Measurements from ENCODE around the gene GAS2L3. TPM values are rescaled to one million over a fixed set of nuclear protein-coding genes. Genes with fewer than 3 reads are reported as not detected.
"Not testable (repeated sequence)": the region's sequence is repeated elsewhere in the genome, so short reads cannot be mapped to it uniquely, and the experiment has no call there.

The GAS2L3 gene
- total RNA-seq, 2 experiments from 2014 or later, result 4.4 to 6.5 TPM

- Mint-ChIP-seq H3K4me1 (no peaks in the 10 kb centered on the region), H3K36me3 (ENCODE audit: low read depth) (no peaks in the 10 kb centered on the region), H3K27me3 (no peaks in the 10 kb centered on the region), H3K9me3 (peaks cover 4% of the 10 kb centered on the region), H3K27ac (no peak overlapping the region), H3K4me3 (no peak overlapping the region)
- POLR2A ChIA-PET, result no interaction called here
- DNase-seq, result no peak
- CTCF ChIA-PET, result no interaction called here
These were observed 20.0 kb downstream of the GAS2L3 start for GRCh38 chr12:100593490-100593889.

- Mint-ChIP-seq H3K27me3 (no peaks in the 10 kb centered on the region), H3K36me3 (ENCODE audit: low read depth) (no peaks in the 10 kb centered on the region), H3K27ac (no peak overlapping the region), H3K4me3 (no peak overlapping the region), H3K9me3 (no peaks in the 10 kb centered on the region), H3K4me1 (no peaks in the 10 kb centered on the region)
- CTCF ChIA-PET, result no interaction called here
- POLR2A ChIA-PET, result no interaction called here
- no peak for DNase-seq
These were observed 28.1 kb downstream of the GAS2L3 start for GRCh38 chr12:100601626-100602025.

GRCh38 chr12:100602997-100603396 is 29.5 kb downstream of the GAS2L3 start:
- H3K27ac Mint-ChIP-seq; H3K9me3 Mint-ChIP-seq; H3K4me3 Mint-ChIP-seq; H3K36me3 Mint-ChIP-seq (ENCODE audit: low read depth); DNase-seq; H3K27me3 Mint-ChIP-seq; POLR2A ChIA-PET; H3K4me1 Mint-ChIP-seq; CTCF ChIA-PET: not testable (repeated sequence)

GRCh38 chr12:100608776-100609175 is 35.3 kb downstream of the GAS2L3 start:
- CTCF ChIA-PET, result no interaction called here
- Mint-ChIP-seq H3K4me3 (no peak overlapping the region), H3K27me3 (peaks cover 1% of the 10 kb centered on the region), H3K4me1 (no peaks in the 10 kb centered on the region), H3K27ac (no peak overlapping the region), H3K36me3 (ENCODE audit: low read depth) (no peaks in the 10 kb centered on the region), H3K9me3 (no peaks in the 10 kb centered on the region)
- no peak for DNase-seq
- POLR2A ChIA-PET, result no interaction called here

- Mint-ChIP-seq H3K4me1 (no peaks in the 10 kb centered on the region), H3K27me3 (peaks cover 1% of the 10 kb centered on the region), H3K9me3 (no peaks in the 10 kb centered on the region), H3K27ac (no peak overlapping the region), H3K4me3 (no peak overlapping the region), H3K36me3 (ENCODE audit: low read depth) (no peaks in the 10 kb centered on the region)
- ChIA-PET CTCF (no interaction called here), POLR2A (no interaction called here)
- DNase-seq, result no peak
These were observed 37.4 kb downstream of the GAS2L3 start for GRCh38 chr12:100610666-100611430.

- DNase-seq, result no peak
- Mint-ChIP-seq H3K27me3 (peaks cover 1% of the 10 kb centered on the region), H3K4me3 (no peak overlapping the region), H3K36me3 (ENCODE audit: low read depth) (no peaks in the 10 kb centered on the region), H3K9me3 (no peaks in the 10 kb centered on the region), H3K4me1 (no peaks in the 10 kb centered on the region), H3K27ac (no peak overlapping the region)
- POLR2A ChIA-PET, result no interaction called here
- CTCF ChIA-PET, result no interaction called here
These were observed 39.1 kb downstream of the GAS2L3 start for GRCh38 chr12:100612606-100613005.

- H3K27me3 Mint-ChIP-seq, result peaks cover 2% of the 10 kb centered on the region
- ChIA-PET CTCF (no interaction called here), POLR2A (no interaction called here)
- H3K9me3 Mint-ChIP-seq, result no peaks in the 10 kb centered on the region
- peaks cover 2% of the 10 kb centered on the region for H3K4me1 Mint-ChIP-seq
- H3K4me3 Mint-ChIP-seq, result no peak overlapping the region
- DNase-seq, result no peak
- no peaks in the 10 kb centered on the region for H3K36me3 Mint-ChIP-seq (ENCODE audit: low read depth)
- H3K27ac Mint-ChIP-seq, result no peak overlapping the region
These were observed 51.1 kb downstream of the GAS2L3 start for GRCh38 chr12:100624571-100624970.

- no peaks in the 10 kb centered on the region for H3K9me3 Mint-ChIP-seq
- H3K27me3 Mint-ChIP-seq, result no peaks in the 10 kb centered on the region
- ChIA-PET CTCF (no interaction called here), POLR2A (no interaction called here)
- H3K4me1 Mint-ChIP-seq, result no peaks in the 10 kb centered on the region
- H3K4me3 Mint-ChIP-seq, result no peak overlapping the region
- no peaks in the 10 kb centered on the region for H3K36me3 Mint-ChIP-seq (ENCODE audit: low read depth)
- no peak overlapping the region for H3K27ac Mint-ChIP-seq
- DNase-seq, result no peak
These were observed 59.0 kb downstream of the GAS2L3 start for GRCh38 chr12:100632445-100632892.

- H3K36me3 Mint-ChIP-seq (ENCODE audit: low read depth); H3K27me3 Mint-ChIP-seq; H3K4me1 Mint-ChIP-seq; POLR2A ChIA-PET; CTCF ChIA-PET; H3K4me3 Mint-ChIP-seq; H3K27ac Mint-ChIP-seq; H3K9me3 Mint-ChIP-seq; DNase-seq: not testable (repeated sequence)
These were observed 59.8 kb downstream of the GAS2L3 start for GRCh38 chr12:100633082-100633785.

GRCh38 chr12:100643246-100643645 is 69.8 kb downstream of the GAS2L3 start:
- Mint-ChIP-seq H3K4me1 (no peaks in the 10 kb centered on the region), H3K4me3 (no peak overlapping the region), H3K27me3 (no peaks in the 10 kb centered on the region), H3K27ac (no peak overlapping the region), H3K36me3 (ENCODE audit: low read depth) (no peaks in the 10 kb centered on the region), H3K9me3 (peaks cover 3% of the 10 kb centered on the region)
- DNase-seq, result no peak
- ChIA-PET CTCF (no interaction called here), POLR2A (no interaction called here)

GRCh38 chr12:100646896-100647295 is 73.4 kb downstream of the GAS2L3 start:
- CTCF ChIA-PET, result no interaction called here
- Mint-ChIP-seq H3K36me3 (ENCODE audit: low read depth) (no peaks in the 10 kb centered on the region), H3K27me3 (peaks cover 4% of the 10 kb centered on the region), H3K9me3 (peaks cover 3% of the 10 kb centered on the region), H3K27ac (no peak overlapping the region), H3K4me1 (no peaks in the 10 kb centered on the region), H3K4me3 (no peak overlapping the region)
- no peak for DNase-seq
- POLR2A ChIA-PET, result no interaction called here

- H3K36me3 Mint-ChIP-seq (ENCODE audit: low read depth), result no peaks in the 10 kb centered on the region
- H3K4me1 Mint-ChIP-seq, result no peaks in the 10 kb centered on the region
- no peak overlapping the region for H3K27ac Mint-ChIP-seq
- H3K4me3 Mint-ChIP-seq, result no peak overlapping the region
- CTCF ChIA-PET, result interaction anchor here (1.0 kb wide), 1 partner anchor 21 kb away, joined by 3 read pairs; no protein-coding TSS in a partner anchor
- POLR2A ChIA-PET, result no interaction called here
- H3K27me3 Mint-ChIP-seq, result peaks cover 4% of the 10 kb centered on the region
- no peak for DNase-seq
- H3K9me3 Mint-ChIP-seq, result no peaks in the 10 kb centered on the region
These were observed 77.6 kb downstream of the GAS2L3 start for GRCh38 chr12:100651108-100651507.

GRCh38 chr12:100651694-100652093 is 78.2 kb downstream of the GAS2L3 start:
- H3K27me3 Mint-ChIP-seq, result peaks cover 4% of the 10 kb centered on the region
- no peak overlapping the region for H3K27ac Mint-ChIP-seq
- H3K4me1 Mint-ChIP-seq, result no peaks in the 10 kb centered on the region
- DNase-seq, result no peak
- no peak overlapping the region for H3K4me3 Mint-ChIP-seq
- no peaks in the 10 kb centered on the region for H3K36me3 Mint-ChIP-seq (ENCODE audit: low read depth)
- no peaks in the 10 kb centered on the region for H3K9me3 Mint-ChIP-seq
- CTCF ChIA-PET, result interaction anchor here (1.0 kb wide), 1 partner anchor 20 kb away, joined by 3 read pairs; no protein-coding TSS in a partner anchor
- POLR2A ChIA-PET, result no interaction called here

GRCh38 chr12:100652488-100652887 is 79.0 kb downstream of the GAS2L3 start:
- Mint-ChIP-seq H3K36me3 (ENCODE audit: low read depth) (no peaks in the 10 kb centered on the region), H3K9me3 (no peaks in the 10 kb centered on the region), H3K4me1 (no peaks in the 10 kb centered on the region), H3K4me3 (no peak overlapping the region), H3K27me3 (peaks cover 4% of the 10 kb centered on the region), H3K27ac (no peak overlapping the region)
- no peak for DNase-seq
- ChIA-PET POLR2A (no interaction called here), CTCF (no interaction called here)
